ENCODE measurements around the gene AGAP3.

DNA sequence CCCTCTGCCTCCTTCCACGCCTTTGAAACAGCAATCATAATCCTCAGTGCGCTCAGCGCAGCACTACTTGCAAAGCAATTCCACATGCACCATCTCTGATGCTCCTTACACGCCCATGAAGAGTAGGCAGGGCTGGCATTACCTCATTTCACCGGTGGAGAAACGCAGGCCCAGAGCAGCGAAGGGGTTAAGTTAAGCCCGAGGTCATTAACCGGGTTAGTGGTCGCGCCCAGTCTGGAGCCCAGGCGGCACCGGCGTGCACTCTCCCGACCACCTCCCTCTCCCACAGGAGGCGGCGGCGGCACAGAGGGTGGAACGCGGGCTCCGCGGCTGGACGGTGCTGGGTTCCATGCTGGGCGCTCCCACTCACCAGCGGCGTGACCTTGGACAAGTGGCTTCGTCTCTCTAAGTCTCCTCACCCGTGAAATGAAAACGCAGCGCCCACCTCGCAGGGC is 6.2 kb upstream of the AGAP3 start:
- TF ChIP-seq, protein P1, sequence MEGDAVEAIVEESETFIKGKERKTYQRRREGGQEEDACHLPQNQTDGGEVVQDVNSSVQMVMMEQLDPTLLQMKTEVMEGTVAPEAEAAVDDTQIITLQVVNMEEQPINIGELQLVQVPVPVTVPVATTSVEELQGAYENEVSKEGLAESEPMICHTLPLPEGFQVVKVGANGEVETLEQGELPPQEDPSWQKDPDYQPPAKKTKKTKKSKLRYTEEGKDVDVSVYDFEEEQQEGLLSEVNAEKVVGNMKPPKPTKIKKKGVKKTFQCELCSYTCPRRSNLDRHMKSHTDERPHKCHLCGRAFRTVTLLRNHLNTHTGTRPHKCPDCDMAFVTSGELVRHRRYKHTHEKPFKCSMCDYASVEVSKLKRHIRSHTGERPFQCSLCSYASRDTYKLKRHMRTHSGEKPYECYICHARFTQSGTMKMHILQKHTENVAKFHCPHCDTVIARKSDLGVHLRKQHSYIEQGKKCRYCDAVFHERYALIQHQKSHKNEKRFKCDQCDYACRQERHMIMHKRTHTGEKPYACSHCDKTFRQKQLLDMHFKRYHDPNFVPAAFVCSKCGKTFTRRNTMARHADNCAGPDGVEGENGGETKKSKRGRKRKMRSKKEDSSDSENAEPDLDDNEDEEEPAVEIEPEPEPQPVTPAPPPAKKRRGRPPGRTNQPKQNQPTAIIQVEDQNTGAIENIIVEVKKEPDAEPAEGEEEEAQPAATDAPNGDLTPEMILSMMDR (IDR thresholded peaks at IDR 0.05): no peak
- no peak for TF ChIP-seq POLR2AphosphoS5 (IDR thresholded peaks at IDR 0.05)
- no peak for TF ChIP-seq POLR2A (IDR thresholded peaks at IDR 0.05)

Measured in prostate gland (tissue), 2 donors.